ENCODE results near the gene TMTC1. TPM values are rescaled to one million over a fixed set of nuclear protein-coding genes. Genes with fewer than 3 reads are reported as not detected.

TMTC1 gene
- total RNA-seq, 1 experiment from 2014 or later: not detected

GRCh38 chr12:29622251-29622650 lies 161.5 kb downstream of the TMTC1 start:
- Mint-ChIP-seq H3K4me3 (ENCODE audit: unreplicated experiment) (no peak overlapping the region), H3K36me3 (ENCODE audit: insufficient read depth, unreplicated experiment) (no peaks in the 10 kb centered on the region), H3K9me3 (ENCODE audit: unreplicated experiment) (no peaks in the 10 kb centered on the region), H3K27ac (ENCODE audit: unreplicated experiment) (no peak overlapping the region), H3K27me3 (ENCODE audit: insufficient read depth, unreplicated experiment) (peaks cover 4% of the 10 kb centered on the region), H3K4me1 (ENCODE audit: low read depth, unreplicated experiment) (no peaks in the 10 kb centered on the region)
- no peaks in the 10 kb centered on the region for H3K9me3 ChIP-seq
- BruUV-seq (replicated peaks): no TSS peak
- intact Hi-C loops (cut with micrococcal nuclease; ENCODE audit: unreplicated experiment): no loop called here
- H3K4me3 ChIP-seq (ENCODE audit: low read depth, low read length): no peak overlapping the region
- no peaks in the 10 kb centered on the region for H3K36me3 ChIP-seq (ENCODE audit: control insufficient read depth, insufficient read depth, low read length)
- ChIA-PET POLR2A (no interaction called here), CTCF (no interaction called here)
- DNase-seq: no peak
- no peaks in the 10 kb centered on the region for H3K4me1 ChIP-seq
- H3K27me3 ChIP-seq (replicated peaks; ENCODE audit: control insufficient read depth, insufficient read depth, low read length): no peaks in the 10 kb centered on the region
- TF ChIP-seq, protein P1, sequence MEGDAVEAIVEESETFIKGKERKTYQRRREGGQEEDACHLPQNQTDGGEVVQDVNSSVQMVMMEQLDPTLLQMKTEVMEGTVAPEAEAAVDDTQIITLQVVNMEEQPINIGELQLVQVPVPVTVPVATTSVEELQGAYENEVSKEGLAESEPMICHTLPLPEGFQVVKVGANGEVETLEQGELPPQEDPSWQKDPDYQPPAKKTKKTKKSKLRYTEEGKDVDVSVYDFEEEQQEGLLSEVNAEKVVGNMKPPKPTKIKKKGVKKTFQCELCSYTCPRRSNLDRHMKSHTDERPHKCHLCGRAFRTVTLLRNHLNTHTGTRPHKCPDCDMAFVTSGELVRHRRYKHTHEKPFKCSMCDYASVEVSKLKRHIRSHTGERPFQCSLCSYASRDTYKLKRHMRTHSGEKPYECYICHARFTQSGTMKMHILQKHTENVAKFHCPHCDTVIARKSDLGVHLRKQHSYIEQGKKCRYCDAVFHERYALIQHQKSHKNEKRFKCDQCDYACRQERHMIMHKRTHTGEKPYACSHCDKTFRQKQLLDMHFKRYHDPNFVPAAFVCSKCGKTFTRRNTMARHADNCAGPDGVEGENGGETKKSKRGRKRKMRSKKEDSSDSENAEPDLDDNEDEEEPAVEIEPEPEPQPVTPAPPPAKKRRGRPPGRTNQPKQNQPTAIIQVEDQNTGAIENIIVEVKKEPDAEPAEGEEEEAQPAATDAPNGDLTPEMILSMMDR (IDR thresholded peaks at IDR 0.05; ENCODE audit: insufficient read depth in 1 of 2, low read depth in 1 of 2, low read length in 1 of 2, severe bottlenecking in 1 of 2, unreplicated experiment in 1 of 2): no peak

GRCh38 chr12:29620030-29620429 lies 163.7 kb downstream of the TMTC1 start:
- CTCF ChIA-PET: no interaction called here
- no peaks in the 10 kb centered on the region for H3K4me1 ChIP-seq
- BruUV-seq (replicated peaks): no TSS peak
- DNase-seq: no peak
- no peak overlapping the region for H3K4me3 ChIP-seq (ENCODE audit: low read depth, low read length)
- intact Hi-C loops (cut with micrococcal nuclease; ENCODE audit: unreplicated experiment): no loop called here
- H3K9me3 Mint-ChIP-seq (ENCODE audit: unreplicated experiment): no peaks in the 10 kb centered on the region
- H3K27me3 Mint-ChIP-seq (ENCODE audit: insufficient read depth, unreplicated experiment): peaks cover 7% of the 10 kb centered on the region
- POLR2A ChIA-PET: no interaction called here
- TF ChIP-seq, protein P1 (IDR thresholded peaks at IDR 0.05; ENCODE audit: insufficient read depth in 1 of 2, low read depth in 1 of 2, low read length in 1 of 2, severe bottlenecking in 1 of 2, unreplicated experiment in 1 of 2): no peak
- H3K4me3 Mint-ChIP-seq (ENCODE audit: unreplicated experiment): no peak overlapping the region
- H3K4me1 Mint-ChIP-seq (ENCODE audit: low read depth, unreplicated experiment): no peaks in the 10 kb centered on the region
- no peaks in the 10 kb centered on the region for H3K9me3 ChIP-seq
- H3K36me3 Mint-ChIP-seq (ENCODE audit: insufficient read depth, unreplicated experiment): no peaks in the 10 kb centered on the region
- no peaks in the 10 kb centered on the region for H3K27me3 ChIP-seq (replicated peaks; ENCODE audit: control insufficient read depth, insufficient read depth, low read length)
- H3K27ac Mint-ChIP-seq (ENCODE audit: unreplicated experiment): no peak overlapping the region
- no peaks in the 10 kb centered on the region for H3K36me3 ChIP-seq (ENCODE audit: control insufficient read depth, insufficient read depth, low read length)

DNA sequence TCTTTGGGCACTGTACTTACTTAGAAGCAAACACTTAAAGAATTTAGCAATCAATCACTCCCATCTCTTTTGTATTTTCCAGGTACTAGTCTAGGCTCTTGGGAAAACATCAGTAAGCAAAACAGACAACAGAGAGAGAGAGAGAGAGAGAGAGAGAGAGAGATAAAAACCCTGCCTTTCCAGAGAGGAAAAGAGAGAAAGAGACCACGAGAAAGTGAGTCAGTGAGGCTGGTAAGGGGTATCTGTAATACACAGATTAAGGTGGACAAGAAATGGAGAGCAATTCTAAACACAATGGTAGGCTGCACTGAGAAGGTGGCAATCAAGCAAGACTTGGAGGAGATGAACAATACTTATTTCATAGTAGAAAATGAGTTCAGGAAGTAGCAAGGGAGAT lies 166.3 kb downstream of the TMTC1 start:
- Histone ChIP-seq H3K4me1 (no peaks in the 10 kb centered on the region), H3K4me3 (ENCODE audit: low read depth, low read length) (no peak overlapping the region), H3K27me3 (replicated peaks; ENCODE audit: control insufficient read depth, insufficient read depth, low read length) (no peaks in the 10 kb centered on the region), H3K9me3 (no peaks in the 10 kb centered on the region), H3K36me3 (ENCODE audit: control insufficient read depth, insufficient read depth, low read length) (no peaks in the 10 kb centered on the region)
- TF ChIP-seq, protein P1 (IDR thresholded peaks at IDR 0.05; ENCODE audit: insufficient read depth in 1 of 2, low read depth in 1 of 2, low read length in 1 of 2, severe bottlenecking in 1 of 2, unreplicated experiment in 1 of 2): no peak
- DNase-seq: no peak
- Mint-ChIP-seq H3K27ac (ENCODE audit: unreplicated experiment) (no peak overlapping the region), H3K4me3 (ENCODE audit: unreplicated experiment) (no peak overlapping the region), H3K36me3 (ENCODE audit: insufficient read depth, unreplicated experiment) (no peaks in the 10 kb centered on the region), H3K27me3 (ENCODE audit: insufficient read depth, unreplicated experiment) (peaks cover 9% of the 10 kb centered on the region), H3K4me1 (ENCODE audit: low read depth, unreplicated experiment) (no peaks in the 10 kb centered on the region), H3K9me3 (ENCODE audit: unreplicated experiment) (no peaks in the 10 kb centered on the region)
- ChIA-PET POLR2A (no interaction called here), CTCF (no interaction called here)
- BruUV-seq (replicated peaks): no TSS peak
- intact Hi-C loops (cut with micrococcal nuclease; ENCODE audit: unreplicated experiment): no loop called here
